PFSK-1 (cell line): Measurements from ENCODE around the gene LGALS3BP.

Experiments used
- FOXP2 ChIP-seq: optimal IDR thresholded peaks from 2 replicates; pipeline ENCODE3; 2011; ENCODE audit warnings: borderline replicate concordance, control low read depth, inconsistent platforms; ENCODE audit not compliant: insufficient read depth; ENCODE audit errors: extremely low read length, extremely low read depth
- POLR2AphosphoS5 ChIP-seq: IDR thresholded peaks from 2 replicates; pipeline ENCODE4 v1.6.1; 2012; ENCODE audit warnings: low read depth, mild to moderate bottlenecking, control low read depth, low read length, moderate library complexity
- REST ChIP-seq, 2 experiments: IDR thresholded peaks; 2 replicates each; pipeline versions ENCODE4 v1.6.1 to v1.8.0; 2011 to 2012; ENCODE audit warnings: low read depth in 2 of 2, low read length in 2 of 2, control low read depth in 1 of 2, inconsistent platforms in 1 of 2, mild to moderate bottlenecking in 1 of 2, moderate library complexity in 1 of 2; ENCODE audit not compliant: insufficient read depth in 1 of 2
- SIN3A ChIP-seq: IDR thresholded peaks from 2 replicates; pipeline ENCODE4 v1.6.1; 2012; ENCODE audit warnings: mild to moderate bottlenecking, low read length, moderate library complexity, borderline replicate concordance; ENCODE audit not compliant: insufficient read depth
- TAF1 ChIP-seq: IDR thresholded peaks from 2 replicates; pipeline ENCODE4 v1.6.1; 2012; ENCODE audit warnings: low read length, control low read depth, borderline replicate concordance; ENCODE audit not compliant: insufficient read depth

- no peak for TF ChIP-seq POLR2AphosphoS5
- TF ChIP-seq SIN3A = no peak
- TF ChIP-seq TAF1 = no peak
- no peak for TF ChIP-seq REST (IDR thresholded peaks at IDR 0.05; ENCODE audit: insufficient read depth in 1 of 2, low read depth in 2 of 2, low read length in 2 of 2)
- TF ChIP-seq FOXP2 = no peak
These were observed 2.1 kb downstream of the LGALS3BP start for GRCh38 chr17:78977681-78977943.
